OCI-M1 (cell line): ENCODE data around the gene SHROOM2.
"Not testable (repeated sequence)": the region's sequence is repeated elsewhere in the genome, so short reads cannot be mapped to it uniquely, and the experiment has no call there.

Source experiments
- DNase-seq: peaks from one replicate; lab custom pipeline; 2025; lab: John Stamatoyannopoulos, UW

The SHROOM2 gene

DNA sequence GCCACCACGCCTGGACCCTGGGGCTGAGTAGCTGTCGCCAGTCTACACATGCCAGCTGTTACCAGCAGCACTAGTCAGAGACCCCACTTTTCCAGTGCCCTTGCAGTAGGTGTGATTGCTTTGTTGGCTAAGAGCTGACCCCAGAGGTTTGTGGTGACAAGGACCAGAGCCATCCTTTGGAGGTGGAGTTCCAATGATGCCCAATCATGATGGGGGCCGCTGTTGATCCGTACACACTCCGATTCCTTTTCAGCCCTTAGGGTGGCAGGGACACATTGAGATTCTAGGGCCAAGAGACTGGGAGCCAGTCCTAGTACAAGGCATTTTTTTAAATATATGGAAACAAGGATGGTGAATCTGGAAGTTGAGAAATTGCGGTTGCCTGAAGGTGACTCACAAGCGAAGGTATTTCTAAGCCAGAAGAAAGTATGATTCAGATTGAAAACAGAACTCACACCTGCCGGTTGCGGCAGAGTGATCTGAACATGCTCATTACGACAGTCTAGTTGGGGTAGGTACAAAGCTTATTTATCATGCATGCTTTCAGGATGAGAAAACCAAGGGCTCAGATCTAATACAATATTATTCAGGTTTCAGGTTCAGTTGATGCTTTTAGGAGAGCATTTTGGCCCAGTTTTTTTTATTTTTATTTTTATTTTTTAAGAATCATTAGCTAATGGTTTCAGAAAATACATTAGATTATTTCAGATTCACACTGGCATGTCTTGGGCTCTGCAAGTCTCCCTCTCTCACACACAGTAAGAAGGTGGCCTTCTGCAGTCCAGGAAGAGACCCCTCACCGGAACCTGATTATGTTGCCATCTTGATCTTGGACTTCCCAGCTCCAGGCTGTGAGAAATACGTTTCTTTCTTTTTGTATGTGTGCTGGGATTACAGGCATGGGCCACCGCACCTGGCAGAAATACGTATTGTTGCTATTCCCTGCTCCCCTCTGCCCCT lies 43.4 kb downstream of the SHROOM2 start:
- no peak for DNase-seq

DNA sequence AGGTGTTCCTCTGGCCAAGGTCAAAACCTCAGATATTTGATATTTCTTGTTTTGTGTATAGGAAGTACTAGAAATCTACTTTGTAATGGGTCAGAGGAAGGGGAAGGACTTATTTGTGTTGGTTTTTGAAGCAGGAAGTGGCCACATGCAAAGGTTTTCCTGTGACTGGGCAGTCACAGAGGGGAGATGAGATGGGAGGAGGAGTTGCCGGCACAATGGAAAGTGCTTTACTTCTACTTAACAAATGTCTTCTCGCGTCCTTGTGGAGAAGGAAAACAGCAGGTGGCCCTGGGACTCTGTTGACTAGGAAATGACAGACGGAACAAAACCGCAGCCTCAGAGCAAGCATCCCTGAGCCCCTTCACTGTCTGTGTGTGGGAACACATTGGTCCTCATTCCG lies 46.6 kb downstream of the SHROOM2 start:
- no peak for DNase-seq

DNA sequence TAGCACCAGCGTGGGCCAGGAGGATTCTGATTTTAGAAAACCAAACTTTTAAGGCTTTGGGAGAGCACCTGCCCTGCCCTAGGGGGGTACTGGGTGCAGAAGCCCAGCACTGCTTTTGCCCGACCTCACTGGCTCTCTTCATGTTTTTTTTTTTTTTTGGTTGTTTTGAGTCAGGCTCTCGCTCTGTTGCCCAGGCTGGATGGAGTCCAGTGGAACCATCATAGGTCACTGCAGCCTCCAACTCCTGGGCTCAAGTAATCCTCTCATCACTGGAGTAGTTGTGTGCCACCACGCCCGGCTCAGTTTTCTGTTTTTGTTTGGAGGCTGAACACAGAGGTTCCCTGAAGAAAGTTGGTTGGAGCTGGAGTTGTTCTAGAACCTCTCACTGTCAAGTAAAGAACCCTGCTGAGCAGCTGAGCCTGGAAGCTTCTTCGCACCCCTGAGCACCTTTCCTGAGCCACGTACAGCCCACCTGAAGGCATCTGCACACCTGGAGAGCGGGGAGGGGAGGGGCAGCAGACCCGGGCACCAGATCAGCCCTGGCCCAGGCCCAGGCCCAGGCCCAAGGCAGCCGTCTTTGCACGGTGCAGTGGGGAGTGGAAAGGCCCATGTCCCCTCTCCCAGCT lies 49.5 kb downstream of the SHROOM2 start:
- no peak for DNase-seq

DNA sequence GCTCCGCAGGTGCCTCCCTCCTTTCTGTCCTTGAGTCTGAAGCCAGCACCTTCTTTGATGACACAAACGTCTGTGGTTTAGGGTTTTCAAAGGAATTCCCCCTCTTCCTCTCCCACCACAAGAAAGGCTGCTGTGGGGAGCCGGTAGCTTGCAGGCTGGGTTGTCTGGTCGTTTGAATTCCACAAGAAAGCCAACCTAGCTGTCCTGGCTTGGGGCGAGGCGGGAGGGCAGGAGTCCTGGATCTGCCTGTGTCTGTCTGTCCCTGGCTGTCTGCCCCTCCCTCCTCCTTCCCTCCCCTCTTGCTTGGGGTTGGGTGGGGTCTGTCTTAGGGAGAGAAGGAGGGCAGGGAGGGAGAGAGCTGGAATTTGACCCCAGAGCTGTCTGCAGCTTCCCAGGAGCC lies 56.3 kb downstream of the SHROOM2 start:
- DNase-seq, result no peak

DNA sequence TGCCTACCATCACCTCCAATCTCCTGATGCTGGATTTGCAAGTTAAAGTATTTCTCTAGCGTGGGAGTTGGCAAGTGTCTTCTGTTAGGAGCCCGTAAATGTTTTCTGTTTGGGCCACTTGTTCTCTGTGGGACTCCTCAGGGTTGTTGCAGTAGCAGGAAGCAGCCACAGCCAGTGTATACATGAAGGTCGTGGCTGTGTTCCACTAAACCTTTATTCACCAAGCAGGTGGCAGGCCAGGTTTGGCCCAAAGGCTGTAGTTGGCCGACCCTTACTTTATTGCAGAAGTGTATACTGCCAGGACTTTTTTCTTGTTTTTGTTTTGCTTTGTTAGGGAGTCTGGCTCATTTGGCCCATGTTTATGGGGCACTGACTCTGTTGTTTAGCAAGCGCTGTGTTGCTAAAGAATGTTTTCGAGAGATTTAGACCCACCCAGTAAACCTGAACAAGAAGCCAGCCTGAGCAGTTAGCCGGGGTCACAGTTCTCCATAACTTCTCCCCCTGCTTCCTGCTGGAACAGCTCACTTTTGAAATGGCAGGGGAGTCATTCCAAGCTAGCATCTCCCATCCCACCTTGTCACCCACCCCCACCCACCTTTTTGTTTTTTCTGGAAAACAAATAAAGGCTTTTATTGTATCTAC lies 58.8 kb downstream of the SHROOM2 start:
- DNase-seq, result no peak

DNA sequence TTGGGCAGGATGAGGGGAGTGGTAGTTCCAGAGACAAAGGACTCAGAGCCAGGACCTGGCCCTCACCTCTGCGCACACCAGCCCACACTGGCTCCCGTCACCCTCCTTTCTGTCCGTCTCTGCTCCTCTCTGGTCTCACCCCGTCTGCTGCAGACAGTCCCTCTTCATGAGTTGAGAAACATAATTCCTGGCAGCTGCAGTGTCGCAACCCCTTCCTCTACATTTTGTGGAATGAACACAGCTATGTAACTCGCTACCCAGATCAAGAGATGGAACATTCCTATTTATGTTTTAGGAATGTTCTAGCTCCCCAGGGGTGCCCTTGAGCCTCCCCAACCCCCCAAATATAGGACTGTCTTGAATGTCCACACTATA lies 59.3 kb downstream of the SHROOM2 start:
- DNase-seq, result no peak

DNA sequence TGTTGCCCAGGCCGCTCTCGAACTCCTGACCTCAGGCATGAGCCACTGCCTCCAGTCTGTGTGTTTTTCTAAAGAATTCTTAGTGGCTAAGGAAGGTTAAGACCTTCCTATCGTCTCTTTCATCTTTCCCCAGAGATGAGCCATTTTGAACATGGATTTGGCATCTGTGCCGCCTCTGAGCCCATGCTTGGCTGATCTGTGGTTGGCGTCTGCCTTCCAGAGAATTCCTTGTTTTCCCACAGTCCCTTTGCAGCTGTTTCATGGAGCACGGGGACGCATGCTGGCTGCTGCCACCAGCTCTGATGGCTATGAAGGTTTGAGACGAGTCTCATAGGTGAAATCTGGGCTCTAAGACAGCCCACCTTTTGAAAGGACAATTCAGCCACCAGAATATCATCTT lies 60.4 kb downstream of the SHROOM2 start:
- DNase-seq, result no peak

DNA sequence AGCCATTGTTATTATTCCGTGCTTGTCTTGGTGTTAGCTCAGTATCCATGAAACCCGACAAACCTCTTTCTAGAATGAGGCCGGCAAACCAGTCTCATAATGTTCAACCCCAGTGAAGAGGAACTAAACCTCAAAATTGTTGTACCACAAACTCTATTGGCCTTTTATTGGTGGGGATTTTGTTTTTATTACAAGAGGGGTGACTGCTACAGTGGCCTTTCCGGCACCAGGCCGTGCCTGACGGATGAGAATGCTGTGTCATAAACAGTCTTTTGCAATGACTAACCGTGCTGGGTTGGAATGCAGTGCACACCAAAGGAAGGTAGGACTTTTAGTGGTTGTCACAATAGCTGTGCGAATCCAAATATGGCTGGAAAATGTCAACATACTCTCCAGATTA lies 60.8 kb downstream of the SHROOM2 start:
- DNase-seq, result no peak

DNA sequence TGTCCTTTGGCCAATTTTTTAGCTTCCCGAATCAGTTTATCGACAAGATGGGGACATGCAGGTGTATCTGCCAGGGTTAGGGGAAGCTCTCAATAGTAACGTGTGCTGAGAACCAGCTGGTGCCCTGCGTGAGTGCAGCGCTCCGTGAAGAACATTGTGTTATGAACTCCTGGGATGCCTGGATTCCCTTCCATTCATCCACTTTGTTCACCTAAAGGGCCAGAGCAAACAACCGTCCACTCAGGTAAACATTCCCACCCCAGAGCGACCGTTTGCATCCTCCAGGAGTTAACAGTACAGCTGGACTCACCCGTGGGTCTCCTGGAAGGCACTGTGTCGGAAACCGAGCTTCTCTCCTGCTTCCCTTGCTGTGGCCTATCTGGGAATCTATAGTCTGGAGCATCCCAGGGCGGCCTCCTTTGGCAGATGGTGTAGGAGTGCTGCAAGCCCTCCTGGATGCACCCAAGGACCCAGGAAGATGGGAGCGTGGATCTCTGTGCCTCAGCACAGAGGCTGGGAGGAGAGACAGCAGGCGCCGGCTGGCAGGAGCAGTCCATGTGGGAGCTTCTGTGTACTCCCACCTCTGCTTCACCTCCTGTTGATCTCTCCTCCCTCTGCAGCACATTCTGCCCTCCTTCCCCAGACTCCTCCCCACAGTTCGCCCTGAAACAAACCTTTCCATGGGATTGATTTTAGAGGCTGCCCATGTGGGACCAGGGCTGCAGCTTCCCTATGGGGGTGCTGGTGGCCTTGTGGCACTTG lies 62.7 kb downstream of the SHROOM2 start:
- no peak for DNase-seq

DNA sequence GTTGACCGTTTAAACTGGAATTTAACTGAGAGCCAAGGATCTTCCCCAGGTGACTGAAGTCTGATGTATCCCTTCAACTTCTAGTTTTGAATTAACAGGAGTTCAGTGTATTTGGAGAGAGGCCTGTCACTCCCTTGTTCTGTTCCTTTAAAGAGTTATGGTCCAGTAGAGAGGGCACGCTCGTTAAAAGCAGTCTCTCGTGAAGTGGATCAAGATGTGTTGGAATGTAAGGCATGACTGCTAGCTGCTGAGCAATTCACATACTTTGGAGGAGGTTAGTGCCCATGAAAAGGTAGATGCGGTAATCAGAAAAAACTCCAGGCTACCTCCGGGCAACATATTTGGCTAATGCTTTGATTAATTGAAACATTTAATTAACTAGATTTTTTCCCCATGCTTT lies 65.7 kb downstream of the SHROOM2 start:
- DNase-seq, result no peak

DNA sequence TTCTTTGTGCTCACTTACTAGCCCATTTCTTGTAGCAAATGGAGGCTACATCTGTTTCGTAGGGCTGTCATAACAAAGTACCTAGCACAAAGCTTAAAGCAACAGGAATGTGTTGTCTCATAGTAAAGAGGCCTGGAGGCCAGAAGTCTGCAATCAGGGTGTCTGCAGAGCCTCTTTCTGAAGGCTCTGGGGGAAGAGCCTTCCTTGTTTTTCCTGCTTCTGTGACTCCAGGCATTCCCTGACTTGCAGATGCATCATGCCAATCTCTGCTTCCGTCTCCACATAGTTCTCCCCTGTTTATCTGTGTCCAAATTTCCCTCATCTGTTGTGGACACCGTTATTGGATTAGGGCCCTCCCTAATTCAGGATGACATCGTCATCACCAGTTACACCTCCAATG lies 67.1 kb downstream of the SHROOM2 start:
- DNase-seq, result no peak

DNA sequence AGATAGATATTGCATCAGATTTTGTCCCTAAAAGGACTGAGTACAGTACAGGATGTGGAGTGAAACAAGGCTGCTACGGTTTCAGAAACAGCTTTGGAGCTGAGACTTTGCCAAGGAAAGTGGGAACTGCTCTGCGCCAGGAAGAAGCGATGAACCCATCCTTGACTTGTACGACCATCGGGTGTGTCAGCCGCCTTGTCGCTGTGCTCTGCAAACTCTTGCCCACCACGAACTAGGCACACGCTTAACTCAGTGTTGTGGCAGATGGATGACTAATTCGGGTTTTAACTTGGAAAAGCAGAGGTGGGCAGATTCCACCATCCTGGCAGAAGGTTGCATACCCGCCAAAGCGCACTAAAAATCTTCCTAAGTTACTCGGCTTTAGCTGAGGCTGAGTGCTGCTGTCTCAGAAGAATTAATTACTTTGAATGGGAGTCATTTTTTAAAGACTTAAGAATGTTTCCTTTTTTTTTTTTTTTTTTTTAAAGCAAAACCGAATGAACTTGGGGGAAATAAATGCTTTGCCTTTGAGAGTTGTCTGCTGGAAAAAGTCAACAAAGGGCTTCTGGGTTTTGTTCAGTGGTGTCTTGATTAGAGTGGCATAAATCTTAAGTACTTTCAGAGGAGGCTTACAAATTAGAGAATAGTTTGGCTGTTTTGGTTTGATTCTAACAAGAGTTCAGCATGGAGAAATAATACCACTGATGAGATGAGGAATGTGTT lies 69.5 kb downstream of the SHROOM2 start:
- no peak for DNase-seq

DNA sequence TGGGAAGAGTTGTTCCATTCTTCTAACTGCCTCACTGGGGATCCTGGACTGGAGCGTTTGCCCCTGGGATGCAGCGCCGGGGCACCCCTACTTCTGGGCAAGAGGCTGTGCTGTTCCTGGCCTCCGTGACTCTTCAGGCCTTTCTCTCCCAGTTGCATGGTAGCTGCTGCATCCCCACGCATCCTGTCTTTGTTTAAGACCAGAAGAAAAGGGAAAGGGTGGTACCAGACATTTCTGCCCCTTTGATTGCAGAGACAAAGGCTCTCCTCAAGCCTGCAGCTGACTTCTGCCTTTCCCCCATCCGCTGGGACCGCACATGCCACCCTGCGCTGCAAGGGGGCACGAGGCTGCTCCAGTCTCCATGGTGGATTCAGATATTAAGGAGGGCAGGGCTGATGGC lies 70.4 kb downstream of the SHROOM2 start:
- no peak for DNase-seq

DNA sequence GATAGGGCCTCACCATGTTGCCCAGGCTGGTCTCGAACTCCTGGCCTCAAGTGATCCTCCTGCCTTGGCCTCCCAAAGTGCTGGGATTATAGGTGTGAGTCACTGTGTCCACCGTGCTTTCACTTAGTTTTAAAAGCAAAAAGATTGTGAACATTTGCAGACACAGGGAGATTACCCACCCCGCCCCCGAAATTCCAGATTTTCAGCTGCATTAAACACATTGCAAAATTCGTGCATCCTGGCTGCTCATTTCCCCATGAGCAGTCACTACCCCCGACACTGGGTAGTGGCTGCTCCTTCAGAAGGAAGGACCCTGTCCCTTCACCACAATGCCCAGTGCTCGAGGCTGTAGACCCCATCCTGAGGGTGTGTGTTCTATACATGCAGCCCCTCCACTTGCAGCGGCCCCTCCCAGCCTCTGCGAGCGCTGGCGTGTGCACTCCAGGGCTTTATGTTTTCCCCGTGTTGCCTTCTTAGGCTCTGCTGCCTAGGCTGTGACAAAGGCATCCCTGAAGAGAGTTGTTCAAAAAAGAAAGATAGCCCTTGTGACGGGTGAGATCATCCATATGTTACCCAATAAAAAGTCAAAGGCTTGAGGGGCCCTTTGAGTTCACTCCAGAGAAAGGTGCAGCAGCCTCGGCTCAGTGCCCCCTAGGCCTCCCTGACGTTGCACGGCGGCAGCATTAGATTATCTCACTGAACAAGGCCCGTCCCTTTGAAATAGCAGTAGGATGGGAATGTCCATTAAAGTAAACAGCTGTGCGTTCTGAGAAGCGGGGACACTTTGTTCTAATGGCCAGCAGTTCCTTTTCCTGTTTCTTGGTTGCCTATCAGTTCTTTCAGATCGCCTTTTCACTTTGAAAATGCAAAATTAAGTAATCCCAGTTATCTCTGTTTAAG lies 71.6 kb downstream of the SHROOM2 start:
- no peak for DNase-seq

DNA sequence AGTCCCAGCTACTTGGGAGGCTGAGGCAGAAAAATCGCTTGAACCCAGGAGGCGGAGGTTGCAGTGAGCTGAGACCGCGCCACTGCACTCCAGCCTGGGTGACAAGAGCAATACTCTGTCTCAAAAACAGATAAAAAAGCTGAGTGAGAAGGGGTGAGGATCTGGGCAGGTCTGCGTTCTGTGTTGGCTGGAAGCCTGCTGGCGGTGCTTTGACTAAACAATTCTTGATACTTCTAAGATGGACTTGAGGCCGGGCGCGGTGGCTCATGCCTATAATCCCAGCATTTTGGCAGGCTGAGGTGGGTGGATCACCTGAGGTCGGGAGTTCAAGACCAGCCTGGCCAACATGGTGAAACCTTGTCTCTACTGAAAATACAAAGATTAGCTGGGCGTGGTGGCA lies 72.5 kb downstream of the SHROOM2 start:
- DNase-seq, result not testable (repeated sequence)

DNA sequence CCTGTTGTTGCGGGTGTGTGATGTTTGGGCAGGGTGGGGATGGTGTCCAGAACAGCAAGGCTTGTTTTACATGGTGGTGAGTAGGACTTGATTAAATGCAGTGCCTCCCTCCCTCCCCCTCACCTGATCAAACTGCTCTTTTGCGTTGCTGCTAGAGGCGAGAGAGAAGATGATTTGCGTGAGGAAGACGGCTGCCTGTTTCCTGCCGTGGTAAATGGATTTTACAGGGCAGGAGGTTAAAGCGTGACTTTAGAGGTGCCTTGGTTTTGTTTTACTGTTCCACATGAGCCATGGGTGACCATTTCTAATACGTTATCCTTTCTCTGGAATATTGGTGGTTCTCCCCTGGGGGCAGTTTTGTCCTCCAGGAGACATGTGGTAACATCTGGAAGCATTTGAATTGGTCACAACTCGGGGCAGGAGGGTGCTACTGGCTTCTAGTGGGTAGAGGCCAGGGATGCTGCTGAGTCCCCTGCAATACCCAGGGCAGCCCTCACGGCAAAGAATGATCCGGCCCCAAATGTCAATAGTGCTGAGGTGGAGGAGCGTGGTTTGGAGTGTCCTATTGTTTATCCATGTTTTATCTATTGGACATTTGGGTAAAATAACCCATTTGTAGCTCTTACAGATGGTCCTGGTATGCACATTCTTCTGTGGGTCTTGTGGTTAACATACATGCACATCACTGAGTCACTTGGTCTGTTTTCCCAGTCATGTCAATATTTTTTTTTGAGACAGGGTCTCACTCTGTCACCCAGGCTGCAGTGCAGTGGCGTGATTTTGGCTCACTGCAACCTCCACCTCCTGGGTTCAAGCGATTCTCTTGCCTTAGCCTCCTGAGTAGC lies 73.7 kb downstream of the SHROOM2 start:
- DNase-seq, result no peak

DNA sequence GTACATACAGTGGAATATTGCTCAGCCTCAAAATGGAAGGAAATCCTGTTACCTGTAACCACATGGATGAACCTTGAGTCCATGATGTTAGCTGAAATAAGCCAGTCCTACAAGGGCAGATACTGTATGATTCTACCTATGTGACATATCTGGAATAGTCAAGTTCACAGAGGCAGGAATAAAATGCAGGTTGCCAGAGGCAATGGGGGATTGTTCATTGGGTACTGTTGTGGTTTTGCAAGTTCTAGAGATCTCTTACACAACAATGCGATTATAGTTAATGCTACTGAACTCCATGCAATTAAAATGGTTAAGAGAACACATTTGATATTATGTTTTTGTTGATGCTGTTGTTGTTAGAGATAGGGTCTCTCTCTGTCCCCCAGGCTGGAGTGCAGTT lies 74.6 kb downstream of the SHROOM2 start:
- DNase-seq, result no peak

DNA sequence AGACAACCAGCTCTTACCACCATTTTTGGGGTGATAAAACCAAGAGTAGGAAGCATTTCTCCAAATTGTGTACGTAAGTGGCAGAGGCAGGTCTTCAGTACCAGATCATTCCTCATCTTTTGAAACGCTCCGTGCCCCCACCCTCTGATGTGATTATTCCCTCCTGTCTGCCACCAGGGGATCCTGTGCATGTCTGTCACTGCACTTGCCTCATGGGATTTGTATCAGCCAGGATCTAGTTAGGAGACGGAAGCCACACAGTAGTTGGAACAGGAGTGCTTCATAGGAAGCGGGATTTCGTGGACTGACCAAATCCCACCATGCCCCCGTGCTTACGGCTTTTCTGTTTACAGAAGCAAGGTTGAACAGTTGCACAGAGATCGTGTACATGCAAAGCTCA lies 75.5 kb downstream of the SHROOM2 start:
- DNase-seq, result no peak

DNA sequence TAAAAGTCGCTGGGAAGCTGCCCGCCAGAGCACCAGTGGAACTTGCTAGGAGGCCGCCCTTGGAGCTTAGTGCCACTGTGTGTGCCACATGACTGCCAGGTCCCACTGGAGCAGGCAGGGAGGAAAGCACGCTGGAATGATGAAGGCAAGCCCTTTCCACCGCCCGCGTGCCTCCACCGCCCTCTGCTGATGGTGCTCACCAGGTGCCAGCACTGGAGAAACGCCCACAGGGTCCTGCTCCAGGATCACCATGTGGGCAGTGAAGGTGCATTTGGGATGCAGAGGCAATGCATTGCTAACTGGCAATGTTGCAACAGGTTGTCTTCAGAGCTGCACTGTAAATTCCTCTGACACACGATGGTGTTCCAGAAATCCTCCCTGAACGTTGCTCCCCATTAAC lies 76.3 kb downstream of the SHROOM2 start:
- no peak for DNase-seq

DNA sequence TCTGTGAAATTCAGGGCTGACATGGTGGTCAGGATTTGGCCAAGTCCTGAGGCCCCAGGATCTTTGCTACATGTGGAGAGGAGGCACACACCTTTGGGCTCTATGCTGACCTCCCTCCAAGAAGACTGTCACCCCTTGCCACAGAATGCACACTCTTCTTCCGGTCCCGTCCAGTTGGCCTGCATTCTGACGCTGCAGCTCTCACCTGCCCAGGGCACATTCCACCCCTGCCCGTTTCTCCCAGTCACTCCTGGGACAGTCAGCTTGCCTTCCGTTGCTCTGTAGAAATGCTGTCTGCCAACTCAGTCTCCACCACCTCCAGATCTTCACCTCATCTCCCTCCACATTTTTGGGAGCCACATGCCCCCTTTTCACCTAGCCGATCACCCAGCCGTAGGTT lies 76.7 kb downstream of the SHROOM2 start:
- no peak for DNase-seq
